Tibial nerve (tissue), 4 donors: ENCODE data around the gene SMYD3. TPM values are rescaled to one million over a fixed set of nuclear protein-coding genes. Genes with fewer than 3 reads are reported as not detected.

ENCODE experiments used
- DNase-seq, 2 donors: peaks; one replicate each; pipeline ENCODE4 v3.0.0-alpha.2; 2019; ENCODE audit warnings: low spot score in 2 of 2
- H3K27ac ChIP-seq, 4 donors: fragments of 200-600 bp; sonication (generic) in 3 of 4; one replicate each; pipeline ENCODE4 v1.5.1; 2017 to 2019; ENCODE audit warnings: mild to moderate bottlenecking in 1 of 4
- H3K27me3 ChIP-seq, 2 donors: fragments of 200-600 bp; sonication (generic) in 1 of 2; one replicate each; pipeline versions ENCODE4 v1.5.1 to v1.6.0; 2017 to 2019
- H3K36me3 ChIP-seq, 3 donors: fragments of 200-600 bp; sonication (generic); one replicate each; pipeline ENCODE4 v1.5.1; 2018 to 2019
- H3K4me1 ChIP-seq, 4 donors: fragments of 200-600 bp; sonication (generic) in 3 of 4; one replicate each; pipeline ENCODE4 v1.5.1; 2017 to 2019
- H3K4me3 ChIP-seq, 4 donors: fragments of 200-600 bp; sonication (generic) in 3 of 4; one replicate each; pipeline ENCODE4 v1.5.1; 2017 to 2019; ENCODE audit warnings: mild to moderate bottlenecking in 1 of 4, moderate library complexity in 1 of 4
- H3K9me3 ChIP-seq, 4 donors: fragments of 200-600 bp; sonication (generic) in 3 of 4; one replicate each; pipeline ENCODE4 v1.5.1; 2017 to 2019
- CTCF ChIP-seq, 5 experiments: fragments of 200-600 bp in 3 of 5; fragments of 450-650 bp in 2 of 5; sonication (generic) in 3 of 5; IDR thresholded peaks; one replicate each; pipeline ENCODE4 v1.5.1; 2016 to 2019; ENCODE audit warnings: antibody characterized with exemption in 5 of 5, mild to moderate bottlenecking in 3 of 5, moderate library complexity in 2 of 5
- EP300 ChIP-seq, 2 donors: sonication (generic); formaldehyde crosslinking; IDR thresholded peaks; one replicate each; pipeline ENCODE4 v1.6.1; 2017; ENCODE audit warnings: antibody characterized with exemption in 2 of 2, mild to moderate bottlenecking in 1 of 2
- POLR2A ChIP-seq, 2 donors: fragments of 450-650 bp; IDR thresholded peaks; one replicate each; pipeline ENCODE4 v1.6.1; 2017; ENCODE audit warnings: antibody characterized with exemption in 2 of 2, mild to moderate bottlenecking in 2 of 2, moderate library complexity in 2 of 2
- WGBS, 2 donors: methylation state at CpG; one replicate each; pipeline ENCODE4 v1.1.5; 2018; 5-methylcytosine and 5-hydroxymethylcytosine counted together
- total RNA-seq, 4 donors: library from RNA; depleted of rRNA; stranded (reverse); fragments of >200 nt; gene quantifications; one replicate each; pipeline ENCODE4 v1.1.0, GENCODE V29; 2016

Gene SMYD3
- total RNA-seq, 4 donors from 2014 or later = 22.2 to 30.3 (median 27.0) TPM

GRCh38 chr1:246281195-246281594, 225.9 kb downstream of the SMYD3 start:
- 86 to 89% methylated on average over 4 of the region's 4 CpGs for WGBS, 2 donors
- Histone ChIP-seq H3K9me3 (no peaks in the 10 kb centered on the region), H3K36me3 (no peaks in the 10 kb centered on the region), H3K4me3 (no peak overlapping the region), H3K4me1 (no peaks in the 10 kb centered on the region), H3K27me3 (no peaks in the 10 kb centered on the region), H3K27ac (no peak overlapping the region)
- DNase-seq = no peak
- no peak for TF ChIP-seq CTCF (IDR thresholded peaks at IDR 0.05)
- TF ChIP-seq EP300 (IDR thresholded peaks at IDR 0.05) = no peak
- no peak for TF ChIP-seq POLR2A (IDR thresholded peaks at IDR 0.05)

- Histone ChIP-seq H3K36me3 (no peaks in the 10 kb centered on the region), H3K9me3 (no peaks in the 10 kb centered on the region), H3K27me3 (no peaks in the 10 kb centered on the region), H3K4me1 (no peaks in the 10 kb centered on the region), H3K27ac (no peak overlapping the region), H3K4me3 (no peak overlapping the region)
- 88 to 89% methylated on average over 3 of the region's 3 CpGs for WGBS, 2 donors
- TF ChIP-seq POLR2A (IDR thresholded peaks at IDR 0.05) (no peak), CTCF (IDR thresholded peaks at IDR 0.05) (no peak), EP300 (IDR thresholded peaks at IDR 0.05) (no peak)
- DNase-seq = no peak
Observed at GRCh38 chr1:246280551-246280950, 226.5 kb downstream of the SMYD3 start.

DNA sequence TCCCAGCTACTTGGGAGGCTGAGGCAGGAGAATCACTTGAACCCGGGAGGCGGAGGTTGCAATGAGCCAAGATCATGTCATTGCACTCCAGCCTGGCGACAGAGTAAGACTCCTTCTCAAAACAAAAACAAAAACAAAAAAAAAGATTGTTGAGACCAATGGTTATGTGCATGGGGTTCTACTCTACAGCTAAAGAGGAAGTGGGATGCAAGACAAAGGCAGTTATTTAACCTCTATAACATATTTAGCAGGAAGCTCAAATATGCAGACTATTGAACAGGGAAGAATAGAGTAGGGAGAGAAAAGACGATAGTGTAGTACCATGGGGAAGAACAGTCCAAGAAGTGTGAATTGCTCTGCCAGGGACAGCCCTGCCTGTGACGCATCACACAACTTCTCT, 227.7 kb downstream of the SMYD3 start:
- TF ChIP-seq POLR2A (IDR thresholded peaks at IDR 0.05) (no peak), CTCF (IDR thresholded peaks at IDR 0.05) (no peak), EP300 (IDR thresholded peaks at IDR 0.05) (no peak)
- Histone ChIP-seq H3K4me3 (no peak overlapping the region), H3K9me3 (no peaks in the 10 kb centered on the region), H3K27me3 (no peaks in the 10 kb centered on the region), H3K27ac (no peak overlapping the region), H3K4me1 (no peaks in the 10 kb centered on the region), H3K36me3 (no peaks in the 10 kb centered on the region)
- 84 to 85% methylated on average over 5 of the region's 5 CpGs for WGBS, 2 donors
- DNase-seq = no peak

- DNase-seq = no peak
- no peaks in the 10 kb centered on the region for H3K9me3 ChIP-seq
- H3K4me3 ChIP-seq = no peak overlapping the region
- no peak for TF ChIP-seq EP300 (IDR thresholded peaks at IDR 0.05)
- no peak for TF ChIP-seq CTCF (IDR thresholded peaks at IDR 0.05)
- no peak for TF ChIP-seq POLR2A (IDR thresholded peaks at IDR 0.05)
- WGBS, 2 donors = 83 to 94% methylated on average over 6 of the region's 6 CpGs
- H3K4me1 ChIP-seq = no peaks in the 10 kb centered on the region
- no peak overlapping the region for H3K27ac ChIP-seq
- H3K27me3 ChIP-seq = no peaks in the 10 kb centered on the region
- no peaks in the 10 kb centered on the region for H3K36me3 ChIP-seq
Observed at GRCh38 chr1:246278371-246278770, 228.7 kb downstream of the SMYD3 start.

GRCh38 chr1:246275036-246275435, 232.0 kb downstream of the SMYD3 start:
- 71 to 73% methylated on average over 3 of the region's 3 CpGs for WGBS, 2 donors
- TF ChIP-seq CTCF (IDR thresholded peaks at IDR 0.05) = no peak
- TF ChIP-seq EP300 (IDR thresholded peaks at IDR 0.05) = no peak
- Histone ChIP-seq H3K27ac (no peak overlapping the region), H3K36me3 (no peaks in the 10 kb centered on the region), H3K4me1 (no peaks in the 10 kb centered on the region), H3K27me3 (no peaks in the 10 kb centered on the region), H3K9me3 (no peaks in the 10 kb centered on the region), H3K4me3 (no peak overlapping the region)
- DNase-seq = no peak
